Adipocyte (in vitro differentiated cells): ENCODE results near the gene CEP20.
"Not testable (repeated sequence)": the region's sequence is repeated elsewhere in the genome, so short reads cannot be mapped to it uniquely, and the experiment has no call there.

Source experiments
- DNase-seq: peaks from one replicate; pipeline ENCODE4 v3.0.0-alpha.2; 2015; ENCODE audit warnings: low read depth
- H3K27me3 ChIP-seq: replicated peaks from 2 replicates; pipeline ENCODE4 v1.7.0; 2013; ENCODE audit warnings: mild to moderate bottlenecking, low read length, moderate library complexity; ENCODE audit not compliant: control insufficient read depth, insufficient read depth
- H3K36me3 ChIP-seq: 2 replicates; pipeline ENCODE4 v1.7.0; 2013; ENCODE audit warnings: low read length, mild to moderate bottlenecking, moderate library complexity; ENCODE audit not compliant: control insufficient read depth, insufficient read depth, severe bottlenecking
- H3K4me1 ChIP-seq: 2 replicates; pipeline ENCODE4 v1.7.0; 2013; ENCODE audit warnings: mild to moderate bottlenecking, low read length, moderate library complexity; ENCODE audit not compliant: control insufficient read depth, insufficient read depth
- H3K4me3 ChIP-seq: 2 replicates; pipeline ENCODE4 v1.7.0; 2013; ENCODE audit warnings: mild to moderate bottlenecking, low read length, moderate library complexity
- H3K9ac ChIP-seq: 2 replicates; pipeline ENCODE4 v1.7.0; 2013; ENCODE audit warnings: mild to moderate bottlenecking, low read length, moderate library complexity
- H3K9me3 ChIP-seq: 2 replicates; pipeline ENCODE4 v1.7.0; 2013; ENCODE audit warnings: mild to moderate bottlenecking, low read length, moderate library complexity; ENCODE audit not compliant: control insufficient read depth

The CEP20 gene

DNA sequence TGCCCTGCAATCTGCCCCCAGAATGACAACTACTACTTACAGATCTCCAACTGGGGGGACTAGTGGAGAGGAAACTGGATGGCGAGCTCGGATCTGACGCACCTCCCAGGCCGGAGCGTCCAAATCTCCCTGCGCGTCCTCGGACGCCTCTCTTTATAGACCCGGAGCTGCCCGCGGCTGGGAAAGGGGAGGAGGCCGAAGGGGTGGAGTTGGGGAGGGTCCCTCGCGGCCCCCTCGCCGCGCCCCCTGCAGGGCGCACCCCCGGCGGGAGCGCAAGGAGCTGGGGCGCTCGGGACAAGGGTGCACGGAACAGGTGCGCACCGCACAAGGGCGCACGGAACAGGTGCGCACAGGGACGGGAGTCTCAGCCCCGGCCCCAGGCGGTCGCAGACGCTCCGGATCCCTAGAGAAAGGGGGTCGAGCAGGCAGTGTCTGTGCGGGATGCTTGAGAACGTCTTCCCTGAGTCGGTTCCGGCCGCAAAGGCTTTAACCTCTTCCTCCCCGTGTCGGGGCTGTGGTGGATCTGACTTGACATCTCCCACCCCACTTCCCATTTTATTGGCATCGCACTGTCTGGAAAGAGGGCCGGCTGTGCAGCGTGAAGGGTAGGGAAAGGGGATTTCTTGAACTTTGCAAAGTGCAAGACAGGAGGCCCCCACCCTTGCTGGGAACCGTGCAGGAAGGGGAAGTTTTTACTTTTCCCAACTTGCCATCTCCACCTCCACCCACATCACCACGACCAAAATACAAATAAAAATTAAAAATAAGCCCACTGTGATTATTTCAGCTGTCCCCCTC lies 31.3 kb downstream of the CEP20 start, which contains the start of gene MYH11:
Gene MYH11, minus strand, starts transcription at position 128 of the 798 bp plus-strand sequence. CDS start 18,776 bp downstream, outside the sequence.
- H3K27me3 ChIP-seq: peaks cover 32% of the 10 kb centered on the region
- H3K9me3 ChIP-seq: no peaks in the 10 kb centered on the region
- peak within 1 kb of the TSS; percentile 74 for H3K4me3 ChIP-seq
- DNase-seq: no peak
- no peaks in the 10 kb centered on the region for H3K36me3 ChIP-seq
- H3K9ac ChIP-seq: no peak within 1 kb of the TSS
- H3K4me1 ChIP-seq: peaks cover 6% of the 10 kb centered on the region

- Histone ChIP-seq H3K4me1 (peaks cover 6% of the 10 kb centered on the region), H3K36me3 (no peaks in the 10 kb centered on the region), H3K9me3 (no peaks in the 10 kb centered on the region), H3K27me3 (peaks cover 34% of the 10 kb centered on the region), H3K4me3 (no peak overlapping the region), H3K9ac (no peak overlapping the region)
- no peak for DNase-seq
Measured at GRCh38 chr16:15856182-15856581, 32.2 kb downstream of the CEP20 start.

DNA sequence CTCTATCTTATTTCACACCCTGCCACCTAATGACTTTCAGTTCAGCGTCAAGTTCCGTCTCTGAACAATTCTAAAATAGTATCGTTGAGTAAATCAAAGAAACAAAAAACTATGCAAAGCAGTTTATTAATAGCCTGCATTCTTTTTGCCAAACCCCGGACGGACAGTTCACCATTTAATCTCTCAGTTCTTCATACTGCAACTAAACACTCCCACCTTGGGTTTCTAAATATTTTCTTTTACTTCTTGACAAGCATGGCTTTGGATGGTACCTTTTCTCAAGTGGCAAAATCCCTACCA lies 32.7 kb downstream of the CEP20 start:
- H3K36me3 ChIP-seq: no peaks in the 10 kb centered on the region
- peaks cover 39% of the 10 kb centered on the region for H3K27me3 ChIP-seq
- DNase-seq: no peak

GRCh38 chr16:15854906-15855703 lies 33.3 kb downstream of the CEP20 start:
- H3K9me3 ChIP-seq: no peaks in the 10 kb centered on the region
- DNase-seq: no peak
- H3K36me3 ChIP-seq: no peaks in the 10 kb centered on the region
- H3K9ac ChIP-seq: no peak overlapping the region
- peaks cover 41% of the 10 kb centered on the region for H3K27me3 ChIP-seq
- no peak overlapping the region for H3K4me3 ChIP-seq
- H3K4me1 ChIP-seq: peaks cover 6% of the 10 kb centered on the region

More for the DNA sequence above, 32.7 kb downstream of the CEP20 start:
- Histone ChIP-seq H3K9ac (no peak overlapping the region), H3K4me3 (no peak overlapping the region), H3K4me1 (peaks cover 6% of the 10 kb centered on the region), H3K9me3 (no peaks in the 10 kb centered on the region)

- no peaks in the 10 kb centered on the region for H3K36me3 ChIP-seq
- no peaks in the 10 kb centered on the region for H3K9me3 ChIP-seq
- no peak for DNase-seq
- H3K4me3 ChIP-seq: no peak overlapping the region
- H3K4me1 ChIP-seq: peaks cover 6% of the 10 kb centered on the region
- no peak overlapping the region for H3K9ac ChIP-seq
- peaks cover 45% of the 10 kb centered on the region for H3K27me3 ChIP-seq
Measured at GRCh38 chr16:15854061-15854460, 34.3 kb downstream of the CEP20 start.

DNA sequence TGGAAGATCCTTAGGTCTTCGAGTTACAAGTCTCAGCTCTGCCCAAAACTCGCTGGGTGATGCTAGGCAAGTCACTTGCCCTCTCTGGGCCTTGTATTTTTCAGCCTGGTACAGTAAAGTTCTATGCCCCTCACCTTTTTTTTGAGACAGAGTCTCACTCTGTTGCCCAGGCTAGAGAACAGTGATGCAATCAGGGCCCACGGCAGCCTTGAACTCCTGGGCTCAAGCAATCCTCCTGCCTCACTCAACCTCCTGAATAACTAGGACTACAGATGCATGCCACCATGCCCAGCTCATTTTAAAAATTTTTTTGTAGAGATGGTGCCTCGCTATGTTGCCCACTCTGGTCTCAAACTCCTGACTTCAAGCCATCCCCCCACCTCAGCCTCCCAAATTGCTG lies 35.4 kb downstream of the CEP20 start:
- H3K4me3 ChIP-seq: no peak overlapping the region
- no peak for DNase-seq
- H3K4me1 ChIP-seq: peaks cover 6% of the 10 kb centered on the region
- no peaks in the 10 kb centered on the region for H3K9me3 ChIP-seq
- H3K9ac ChIP-seq: no peak overlapping the region
- H3K27me3 ChIP-seq: peaks cover 51% of the 10 kb centered on the region
- no peaks in the 10 kb centered on the region for H3K36me3 ChIP-seq

GRCh38 chr16:15850555-15850954 lies 37.8 kb downstream of the CEP20 start:
- H3K9me3 ChIP-seq, H3K4me1 ChIP-seq, H3K9ac ChIP-seq, H3K4me3 ChIP-seq, H3K36me3 ChIP-seq, DNase-seq: not testable (repeated sequence)
- H3K27me3 ChIP-seq: peaks cover 47% of the 10 kb centered on the region

GRCh38 chr16:15849209-15849981 lies 39.0 kb downstream of the CEP20 start:
- Histone ChIP-seq H3K36me3 (no peaks in the 10 kb centered on the region), H3K27me3 (peaks cover 36% of the 10 kb centered on the region), H3K4me3 (no peak overlapping the region), H3K9ac (no peak overlapping the region), H3K9me3 (no peaks in the 10 kb centered on the region), H3K4me1 (no peaks in the 10 kb centered on the region)
- no peak for DNase-seq

DNA sequence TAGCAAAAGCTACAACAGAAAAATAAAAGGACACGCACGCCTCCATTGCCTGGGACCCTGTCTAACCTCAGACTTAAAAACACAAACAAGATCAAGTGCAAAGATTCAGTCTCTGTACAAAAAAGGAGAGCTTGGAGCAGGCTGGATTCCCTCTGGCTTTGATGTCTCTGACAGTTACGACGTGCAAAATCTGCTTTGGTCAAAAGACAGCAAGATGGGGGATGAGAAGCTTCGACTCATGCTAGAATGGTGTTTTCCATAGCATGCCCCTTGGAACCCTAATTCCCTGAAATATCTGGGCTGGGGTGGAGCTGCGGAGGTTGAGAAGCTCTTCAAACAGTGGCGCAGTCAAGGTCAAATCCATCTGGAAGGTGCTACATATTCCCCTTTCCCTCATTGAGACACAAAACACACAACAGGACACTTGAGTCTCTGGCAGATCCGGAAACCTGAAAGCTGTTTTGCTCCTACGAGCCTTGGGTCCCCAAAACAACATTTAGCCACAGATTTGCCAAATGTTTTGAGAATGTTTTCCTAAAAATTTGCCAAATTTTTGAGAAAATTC lies 40.7 kb downstream of the CEP20 start:
- Histone ChIP-seq H3K27me3 (peaks cover 31% of the 10 kb centered on the region), H3K4me1 (no peaks in the 10 kb centered on the region), H3K9ac (no peak overlapping the region), H3K4me3 (no peak overlapping the region), H3K36me3 (no peaks in the 10 kb centered on the region), H3K9me3 (no peaks in the 10 kb centered on the region)
- no peak for DNase-seq

DNA sequence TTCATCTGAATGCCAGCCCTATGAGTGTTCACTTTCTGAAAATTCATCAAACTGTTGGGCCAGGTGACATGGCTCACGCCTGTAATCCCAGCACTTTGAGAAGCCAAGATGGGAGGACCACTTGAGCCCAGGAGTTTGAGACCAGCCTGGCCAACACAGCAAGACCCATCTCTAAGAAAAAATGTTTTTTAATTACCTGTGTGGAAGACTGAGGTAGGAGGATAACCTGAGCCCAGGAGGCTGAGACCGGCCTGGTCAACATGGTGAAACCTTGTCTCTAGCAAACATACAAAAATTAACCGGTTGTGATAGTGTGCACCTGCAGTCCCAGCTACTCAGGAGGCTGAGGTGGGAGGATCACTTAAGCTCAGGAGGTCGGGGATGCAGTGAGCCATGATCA lies 41.9 kb downstream of the CEP20 start:
- no peaks in the 10 kb centered on the region for H3K4me1 ChIP-seq
- H3K27me3 ChIP-seq: peaks cover 31% of the 10 kb centered on the region
- DNase-seq: no peak

More for the DNA sequence above, 41.9 kb downstream of the CEP20 start:
- no peak overlapping the region for H3K9ac ChIP-seq
- no peaks in the 10 kb centered on the region for H3K9me3 ChIP-seq
- H3K4me3 ChIP-seq: no peak overlapping the region
- no peaks in the 10 kb centered on the region for H3K36me3 ChIP-seq
